Hepatocyte (in vitro differentiated cells): Measurements from ENCODE around the gene DPYD. TPM values are rescaled to one million over a fixed set of nuclear protein-coding genes. Genes with fewer than 3 reads are reported as not detected.

Source experiments
- DNase-seq: peaks from one replicate; pipeline ENCODE4 v3.0.0-alpha.2; 2016; ENCODE audit warnings: low spot score
- H2AFZ ChIP-seq: fragments of 200-600 bp; sonication (generic); 2 replicates; pipeline ENCODE4 v1.6.0; 2016; ENCODE audit warnings: antibody characterized with exemption, mild to moderate bottlenecking
- H3K27ac ChIP-seq: fragments of 200-600 bp; sonication (generic); 2 replicates; pipeline ENCODE4 v1.5.1; 2016; ENCODE audit warnings: mild to moderate bottlenecking
- H3K27me3 ChIP-seq: fragments of 200-600 bp; sonication (generic); 2 replicates; pipeline ENCODE4 v1.6.1; 2016
- H3K36me3 ChIP-seq: fragments of 200-600 bp; sonication (generic); replicated peaks from 2 replicates; pipeline ENCODE4 v1.5.1; 2016; ENCODE audit warnings: low read depth; ENCODE audit not compliant: insufficient read depth
- H3K4me1 ChIP-seq: fragments of 200-600 bp; sonication (generic); 2 replicates; pipeline ENCODE4 v1.5.1; 2016; ENCODE audit warnings: mild to moderate bottlenecking, moderate library complexity; ENCODE audit not compliant: insufficient read depth
- H3K4me2 ChIP-seq: fragments of 200-600 bp; sonication (generic); 2 replicates; pipeline ENCODE4 v1.6.0; 2016
- H3K4me3 ChIP-seq: fragments of 200-600 bp; sonication (generic); 2 replicates; pipeline ENCODE4 v1.5.1; 2016; ENCODE audit warnings: mild to moderate bottlenecking
- H3K79me2 ChIP-seq: fragments of 200-600 bp; sonication (generic); 2 replicates; pipeline ENCODE4 v1.6.0; 2017; ENCODE audit warnings: mild to moderate bottlenecking
- H3K9me2 ChIP-seq: fragments of 200-600 bp; sonication (generic); replicated peaks from 2 replicates; pipeline ENCODE4 v1.6.0; 2017; ENCODE audit warnings: mild to moderate bottlenecking; ENCODE audit not compliant: insufficient read depth
- H3K9me3 ChIP-seq: fragments of 200-600 bp; sonication (generic); 2 replicates; pipeline ENCODE4 v1.5.1; 2016; ENCODE audit warnings: low read depth, mild to moderate bottlenecking
- H4K20me1 ChIP-seq: fragments of 200-600 bp; sonication (generic); 2 replicates; pipeline ENCODE4 v1.6.0; 2016; ENCODE audit warnings: mild to moderate bottlenecking; ENCODE audit not compliant: insufficient read depth, poor library complexity, severe bottlenecking
- CTCF ChIP-seq: fragments of 200-600 bp; sonication (generic); IDR thresholded peaks from 2 replicates; pipeline ENCODE4 v1.5.1; 2016; ENCODE audit warnings: antibody characterized with exemption, mild to moderate bottlenecking; ENCODE audit not compliant: poor library complexity
- EZH2 ChIP-seq: fragments of 200-600 bp; sonication (generic); IDR thresholded peaks from 2 replicates; pipeline ENCODE4 v1.6.1; 2016; ENCODE audit warnings: antibody characterized with exemption, mild to moderate bottlenecking, borderline replicate concordance
- EZH2phosphoT487 ChIP-seq: fragments of 200-600 bp; sonication (generic); IDR thresholded peaks from one replicate; pipeline ENCODE4 v1.6.1; 2018; ENCODE audit warnings: antibody characterized with exemption, mild to moderate bottlenecking, low read depth, moderate library complexity; ENCODE audit not compliant: unreplicated experiment, severe bottlenecking
- WGBS: methylation state at CpG from one replicate; pipeline ENCODE4 v1.1.6; 2016; ENCODE audit warnings: low lambda C conversion rate; ENCODE audit errors: missing lambda C conversion rate; 5-methylcytosine and 5-hydroxymethylcytosine counted together
- polyA plus RNA-seq: library from polyadenylated mRNA; unstranded; fragments of >200 nt; fragmentation: Nextera tagmentation; extraction: Ambion mirVana; gene quantifications from 2 replicates; pipeline ENCODE4 v1.2.1, GENCODE V29; 2016
- total RNA-seq: library from RNA; depleted of rRNA; stranded (reverse); fragments of >200 nt; gene quantifications from 2 replicates; pipeline ENCODE4 v1.2.3, GENCODE V29; 2014

Gene DPYD
- total and polyA plus RNA-seq, 2 experiments from 2014 or later = 7.5 to 21.8 TPM

GRCh38 chr1:97047421-97047793 lies 873.4 kb downstream of the DPYD start:
- no peak overlapping the region for H2AFZ ChIP-seq

GRCh38 chr1:97046765-97047420 lies 873.9 kb downstream of the DPYD start:
- H3K4me1 ChIP-seq = no peaks in the 10 kb centered on the region

More at GRCh38 chr1:97047421-97047793, 873.4 kb downstream of the DPYD start:
- H3K4me2 ChIP-seq = no peak overlapping the region
- no peaks in the 10 kb centered on the region for H3K36me3 ChIP-seq
- no peaks in the 10 kb centered on the region for H3K79me2 ChIP-seq
- WGBS = 78% methylated on average over 2 of the region's 2 CpGs
- H4K20me1 ChIP-seq = no peaks in the 10 kb centered on the region
- DNase-seq = no peak
- no peak overlapping the region for H3K4me3 ChIP-seq
- H3K9me2 ChIP-seq = no peaks in the 10 kb centered on the region
- H3K4me1 ChIP-seq = no peaks in the 10 kb centered on the region
- no peak overlapping the region for H3K27ac ChIP-seq
- no peaks in the 10 kb centered on the region for H3K27me3 ChIP-seq
- H3K9me3 ChIP-seq = no peaks in the 10 kb centered on the region
- TF ChIP-seq EZH2 (no peak), EZH2phosphoT487 (no peak), CTCF (no peak)

GRCh38 chr1:97044159-97044760 lies 876.6 kb downstream of the DPYD start:
- Histone ChIP-seq H3K9me2 (no peaks in the 10 kb centered on the region), H3K4me3 (no peak overlapping the region), H4K20me1 (no peaks in the 10 kb centered on the region), H3K4me2 (no peak overlapping the region), H3K79me2 (no peaks in the 10 kb centered on the region), H3K27me3 (no peaks in the 10 kb centered on the region), H3K27ac (no peak overlapping the region), H3K36me3 (no peaks in the 10 kb centered on the region), H3K9me3 (peaks cover 5% of the 10 kb centered on the region), H2AFZ (no peak overlapping the region), H3K4me1 (no peaks in the 10 kb centered on the region)
- no peak for DNase-seq
- WGBS = 97% methylated on average over 7 of the region's 7 CpGs
- TF ChIP-seq EZH2phosphoT487 = no peak
- TF ChIP-seq EZH2 = no peak
- TF ChIP-seq CTCF = no peak

More at GRCh38 chr1:97046765-97047420, 873.9 kb downstream of the DPYD start:
- Histone ChIP-seq H3K27me3 (no peaks in the 10 kb centered on the region), H3K9me2 (no peaks in the 10 kb centered on the region), H3K4me2 (no peak overlapping the region), H3K4me3 (no peak overlapping the region), H3K79me2 (no peaks in the 10 kb centered on the region), H3K9me3 (no peaks in the 10 kb centered on the region), H2AFZ (no peak overlapping the region), H4K20me1 (no peaks in the 10 kb centered on the region), H3K36me3 (no peaks in the 10 kb centered on the region), H3K27ac (no peak overlapping the region)
- no peak for DNase-seq
- TF ChIP-seq CTCF (no peak), EZH2phosphoT487 (no peak), EZH2 (no peak)
- 97% methylated on average over 5 of the region's 5 CpGs for WGBS
